Liver (tissue), 9 donors: ENCODE data around the gene ERC2. TPM values are rescaled to one million over a fixed set of nuclear protein-coding genes. Genes with fewer than 3 reads are reported as not detected.

Experiments used
- DNase-seq: peaks from one replicate; pipeline ENCODE4 v3.0.0-alpha.2; 2017; ENCODE audit warnings: low spot score
- H3K27ac ChIP-seq, 2 donors: one replicate each; pipeline ENCODE4 v1.7.0; 2013; ENCODE audit warnings: inconsistent platforms in 2 of 2, low read length in 2 of 2, control low read depth in 1 of 2, low read depth in 1 of 2, mild to moderate bottlenecking in 1 of 2
- H3K27me3 ChIP-seq, 4 donors: one replicate each; pipeline versions ENCODE4 v1.6.1 to v1.7.0; 2013; ENCODE audit warnings: low read length in 3 of 4, inconsistent platforms in 1 of 4, mild to moderate bottlenecking in 1 of 4, moderate library complexity in 1 of 4; ENCODE audit not compliant: control insufficient read depth in 4 of 4, insufficient read depth in 4 of 4
- H3K36me3 ChIP-seq, 4 donors: one replicate each; pipeline versions ENCODE4 v1.6.1 to v1.7.0; 2013; ENCODE audit warnings: low read length in 3 of 4, mild to moderate bottlenecking in 3 of 4, low read depth in 1 of 4, moderate library complexity in 1 of 4; ENCODE audit not compliant: control insufficient read depth in 4 of 4, insufficient read depth in 3 of 4
- H3K4me1 ChIP-seq, 4 donors: one replicate each; pipeline versions ENCODE4 v1.6.1 to v1.7.0; 2013; ENCODE audit warnings: low read length in 3 of 4, mild to moderate bottlenecking in 3 of 4, moderate library complexity in 1 of 4; ENCODE audit not compliant: control insufficient read depth in 4 of 4, insufficient read depth in 4 of 4
- H3K4me3 ChIP-seq, 3 donors: one replicate each; pipeline versions ENCODE4 v1.6.1 to v1.7.0; 2013; ENCODE audit warnings: low read length in 3 of 3, control low read depth in 1 of 3, low read depth in 1 of 3, mild to moderate bottlenecking in 1 of 3
- H3K9ac ChIP-seq, 2 donors: one replicate each; pipeline ENCODE4 v1.7.0; 2013; ENCODE audit warnings: low read length in 2 of 2, mild to moderate bottlenecking in 2 of 2, moderate library complexity in 2 of 2, control low read depth in 1 of 2, low read depth in 1 of 2
- H3K9me3 ChIP-seq, 4 donors: one replicate each; pipeline versions ENCODE4 v1.6.1 to v1.7.0; 2013; ENCODE audit warnings: low read length in 3 of 4; ENCODE audit not compliant: control insufficient read depth in 4 of 4
- CTCF ChIP-seq: fragments of 150-350 bp; IDR thresholded peaks from 2 replicates; pipeline ENCODE4 v1.5.1; 2017; ENCODE audit warnings: improper control_type of control experiment, low read depth, low read length; ENCODE audit not compliant: missing input control
- EGR1 ChIP-seq, 2 donors: IDR thresholded peaks; 2 replicates each; pipeline ENCODE4 v1.6.1; 2016 to 2018; ENCODE audit warnings: antibody characterized with exemption in 2 of 2, low read depth in 2 of 2
- GABPA ChIP-seq, 2 donors: IDR thresholded peaks in 1 of 2; conservative IDR thresholded peaks in 1 of 2; 2 replicates each; pipeline ENCODE4 v1.6.1; 2016; ENCODE audit warnings: antibody characterized with exemption in 2 of 2, mild to moderate bottlenecking in 1 of 2, moderate library complexity in 1 of 2
- HNF4A ChIP-seq, 2 donors: conservative IDR thresholded peaks; 2 replicates each; pipeline ENCODE4 v1.6.1; 2016; ENCODE audit warnings: antibody characterized with exemption in 2 of 2, mild to moderate bottlenecking in 2 of 2
- HNF4G ChIP-seq: IDR thresholded peaks from 2 replicates; pipeline ENCODE4 v1.6.1; 2016; ENCODE audit warnings: antibody characterized with exemption
- JUND ChIP-seq, 2 donors: IDR thresholded peaks; 2 replicates each; pipeline ENCODE4 v1.6.1; 2016; ENCODE audit warnings: antibody characterized with exemption in 2 of 2
- NR2F2 ChIP-seq: IDR thresholded peaks from 2 replicates; pipeline ENCODE4 v1.6.1; 2016; ENCODE audit warnings: antibody characterized with exemption
- RAD21 ChIP-seq, 2 donors: IDR thresholded peaks; 2 replicates each; pipeline ENCODE4 v1.6.1; 2016; ENCODE audit warnings: antibody characterized with exemption in 2 of 2, mild to moderate bottlenecking in 2 of 2
- REST ChIP-seq: IDR thresholded peaks from 2 replicates; pipeline ENCODE4 v1.6.1; 2016; ENCODE audit warnings: antibody characterized with exemption, mild to moderate bottlenecking
- RXRA ChIP-seq, 2 donors: IDR thresholded peaks; 2 replicates each; pipeline ENCODE4 v1.6.1; 2017 to 2018; ENCODE audit warnings: antibody characterized with exemption in 2 of 2, mild to moderate bottlenecking in 1 of 2
- ZBTB33 ChIP-seq: IDR thresholded peaks from 2 replicates; pipeline ENCODE4 v1.6.1; 2016; ENCODE audit warnings: antibody characterized with exemption
- WGBS: extraction: QIAGEN DNeasy Blood & Tissue Kit; methylation state at CpG from one replicate; pipeline ENCODE4 v1.1.7; 2013; 5-methylcytosine and 5-hydroxymethylcytosine counted together
- polyA plus RNA-seq, 2 donors: library from polyadenylated mRNA; stranded (reverse) in 1 of 2; unstranded in 1 of 2; fragments of 200-250 nt in 1 of 2; fragments of >200 nt in 1 of 2; fragmentation: Nextera tagmentation in 1 of 2; extraction: Ambion mirVana in 1 of 2; gene quantifications; one replicate each; pipeline versions ENCODE4 v1.2.1 to v1.2.3, GENCODE V29; 2013 to 2015
- total RNA-seq, 2 donors: library from RNA; depleted of rRNA; stranded (reverse); fragments of >200 nt; gene quantifications; one replicate each; pipeline ENCODE4 v1.2.3, GENCODE V29; 2014
- TF ChIP-seq, protein P1 (sequence below): IDR thresholded peaks from 2 replicates; pipeline ENCODE4 v1.6.1; 2016; ENCODE audit warnings: antibody characterized with exemption
- TF ChIP-seq, protein P2 (sequence below): IDR thresholded peaks from 2 replicates; pipeline ENCODE4 v1.6.1; 2016; ENCODE audit warnings: antibody characterized with exemption
- donor health status: healthy.
- donor health status: healthy.
- donor health status: healthy.
- donor health status: healthy.
- donor health status: healthy.

ERC2 gene
- total and polyA plus RNA-seq, 4 donors, result 0.14 to 0.25 TPM; not detected in 2

DNA sequence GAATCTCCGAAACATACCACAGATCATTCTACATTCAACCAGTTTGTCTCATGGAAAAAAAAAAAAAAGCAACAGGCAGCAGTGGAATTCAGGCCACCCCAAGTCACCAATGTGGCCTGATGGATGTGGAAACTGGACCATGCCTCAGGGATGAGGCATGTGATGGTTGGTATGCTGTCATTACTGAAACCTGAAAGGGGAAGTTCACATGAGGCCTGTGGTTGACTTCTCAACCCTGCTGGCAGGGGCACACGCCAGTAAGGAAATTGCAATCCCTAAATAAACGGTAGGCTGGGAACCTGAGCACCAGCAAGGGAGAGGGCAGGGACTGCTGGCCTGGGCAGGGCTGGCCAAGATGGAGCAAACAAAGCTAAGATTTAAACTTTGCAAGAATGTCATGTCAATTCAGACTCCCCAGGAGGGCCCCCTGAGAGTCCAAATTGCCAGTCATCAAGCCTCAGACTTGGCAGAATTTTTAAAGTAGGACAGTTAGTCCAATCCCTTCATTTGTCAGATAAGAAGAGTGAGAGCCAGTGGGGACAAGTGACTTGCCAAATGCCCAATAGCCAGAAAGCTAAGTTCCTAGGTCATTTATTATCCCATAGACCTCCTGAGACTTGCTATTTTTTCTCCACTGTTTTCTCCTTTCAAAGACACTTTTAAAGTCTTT is 310.4 kb downstream of the ERC2 start:
- no peak for TF ChIP-seq ZBTB33
- TF ChIP-seq, protein P1, sequence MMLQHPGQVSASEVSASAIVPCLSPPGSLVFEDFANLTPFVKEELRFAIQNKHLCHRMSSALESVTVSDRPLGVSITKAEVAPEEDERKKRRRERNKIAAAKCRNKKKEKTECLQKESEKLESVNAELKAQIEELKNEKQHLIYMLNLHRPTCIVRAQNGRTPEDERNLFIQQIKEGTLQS, result no peak
- Histone ChIP-seq H3K4me1 (peaks cover 0 to 1% (median 0%) of the 10 kb centered on the region in 4 donors), H3K4me3 (no peak overlapping the region), H3K9ac (no peak overlapping the region), H3K27ac (no peak overlapping the region), H3K27me3 (no peaks in the 10 kb centered on the region), H3K9me3 (peaks cover 0 to 7% (median 4%) of the 10 kb centered on the region in 4 donors), H3K36me3 (no peaks in the 10 kb centered on the region)
- no peak for DNase-seq
- WGBS, result 59% methylated on average over 3 of the region's 3 CpGs

DNA sequence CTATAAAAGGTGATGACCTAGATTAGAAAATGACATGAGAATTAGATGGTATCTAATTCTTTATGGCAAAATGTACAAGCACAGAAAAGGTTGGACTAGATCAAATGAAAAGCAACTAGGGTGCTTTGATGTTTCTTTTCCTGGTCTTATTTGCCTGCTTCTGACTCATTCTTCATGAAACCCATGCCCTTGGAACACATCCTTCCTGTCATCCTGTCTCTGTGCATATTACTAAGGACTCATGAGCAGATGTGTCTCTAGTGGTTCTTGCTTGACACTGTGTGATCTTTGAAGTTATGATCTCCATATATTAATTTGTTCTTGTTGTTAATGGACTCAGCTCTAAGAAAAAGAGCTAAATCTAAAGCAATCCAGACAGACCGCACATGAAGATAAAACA is 314.0 kb downstream of the ERC2 start:
- Histone ChIP-seq H3K4me3 (no peak overlapping the region), H3K9me3 (no peaks in the 10 kb centered on the region), H3K36me3 (no peaks in the 10 kb centered on the region), H3K4me1 (peaks cover 0 to 1% (median 0%) of the 10 kb centered on the region in 4 donors), H3K9ac (no peak overlapping the region), H3K27me3 (no peaks in the 10 kb centered on the region), H3K27ac (no peak overlapping the region)
- no peak for TF ChIP-seq NR2F2
- TF ChIP-seq CTCF, result no peak
- TF ChIP-seq RXRA (IDR thresholded peaks at IDR 0.05), result no peak
- no peak for TF ChIP-seq HNF4A (conservative IDR thresholded peaks at IDR 0.05)
- TF ChIP-seq RAD21 (IDR thresholded peaks at IDR 0.05), result no peak
- no peak for TF ChIP-seq GABPA (IDR thresholded peaks at IDR 0.05 in 1 of 2, conservative IDR thresholded peaks at IDR 0.05 in 1 of 2)
- TF ChIP-seq, protein P1, result no peak
- TF ChIP-seq JUND (IDR thresholded peaks at IDR 0.05), result no peak
- TF ChIP-seq REST, result no peak
- no peak for TF ChIP-seq HNF4G
- TF ChIP-seq, protein P2, sequence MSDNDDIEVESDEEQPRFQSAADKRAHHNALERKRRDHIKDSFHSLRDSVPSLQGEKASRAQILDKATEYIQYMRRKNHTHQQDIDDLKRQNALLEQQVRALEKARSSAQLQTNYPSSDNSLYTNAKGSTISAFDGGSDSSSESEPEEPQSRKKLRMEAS, result no peak
- TF ChIP-seq EGR1 (IDR thresholded peaks at IDR 0.05; ENCODE audit: low read depth in 2 of 2), result no peak
- 97% methylated on average over 1 of the region's 1 CpG for WGBS
- DNase-seq, result no peak
